ENCODE results near the gene LMF2.
A peak's percentile ranks its signal among the peaks of the same experiment; 100 is the strongest.
"Not testable (repeated sequence)": the region's sequence is repeated elsewhere in the genome, so short reads cannot be mapped to it uniquely, and the experiment has no call there.

Gene LMF2

DNA sequence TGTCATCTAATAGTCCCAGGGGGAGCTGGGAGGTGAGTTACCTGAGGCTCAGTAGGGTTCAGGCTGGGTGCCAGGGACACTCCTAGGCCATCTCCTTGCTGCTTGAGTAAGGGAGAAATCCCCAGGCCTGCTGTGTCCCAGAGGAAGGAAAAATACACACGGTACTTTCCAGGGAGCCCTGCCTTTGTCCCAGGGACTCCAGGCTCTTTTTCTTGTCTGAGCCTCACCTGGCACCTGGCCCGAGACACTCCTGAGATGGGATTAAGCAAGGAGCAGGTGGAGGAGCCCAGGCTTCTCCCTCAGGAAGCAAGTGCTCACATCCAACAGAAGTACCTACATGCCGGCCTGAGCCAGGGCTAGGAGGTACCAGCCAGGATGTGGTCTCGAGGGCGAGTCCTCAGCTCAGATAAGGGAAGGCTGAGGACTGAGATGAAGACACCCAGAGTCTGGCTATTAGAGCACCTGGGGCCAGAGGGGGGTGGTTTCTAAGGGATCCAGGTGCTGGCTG is 37.3 kb upstream of the LMF2 start:
- H3K36me3 ChIP-seq (ENCODE audit: control insufficient read depth in 1 of 2, insufficient read depth in 2 of 2, low read depth in 1 of 2, low read length in 2 of 2): no peaks in the 10 kb centered on the region
- WGBS: 87% methylated on average over 5 of the region's 5 CpGs
- no peak overlapping the region for H3K27ac ChIP-seq (ENCODE audit: low read length, poor library complexity, severe bottlenecking)
- H3K4me1 ChIP-seq (ENCODE audit: control insufficient read depth, insufficient read depth, low read depth, low read length): peaks cover 10% of the 10 kb centered on the region
- peaks cover 0 to 50% of the 10 kb centered on the region in 2 experiments for H3K27me3 ChIP-seq (ENCODE audit: control insufficient read depth in 1 of 2, insufficient read depth in 1 of 2, low read length in 2 of 2)
- H2BK12ac ChIP-seq (ENCODE audit: low read length in 2 of 2): peak overlapping the region; percentile 54 to 67
- peak overlapping the region in 1 of 2 experiments; percentile 37 for H3K18ac ChIP-seq (ENCODE audit: low read depth in 1 of 2, low read length in 2 of 2)
- H4K8ac ChIP-seq (ENCODE audit: low read length): peak overlapping the region; percentile 65
- H2BK15ac ChIP-seq (ENCODE audit: low read depth, poor library complexity, severe bottlenecking): peak overlapping the region; percentile 19
- no peak overlapping the region for H2BK120ac ChIP-seq (ENCODE audit: low read depth, low read length)
- peak overlapping the region in 1 of 2 experiments; percentile 65 for H3K4me3 ChIP-seq (ENCODE audit: insufficient read depth in 1 of 2, low read depth in 1 of 2, low read length in 2 of 2)
- peak overlapping the region in 1 of 2 experiments; percentile 2 for H3K23ac ChIP-seq (ENCODE audit: low read length in 2 of 2)
- no peak overlapping the region for H3K4me2 ChIP-seq (ENCODE audit: low read length, poor library complexity, severe bottlenecking)
- H2AFZ ChIP-seq (ENCODE audit: low read depth, low read length): no peak overlapping the region
- no peak for DNase-seq
- H2AK5ac ChIP-seq (ENCODE audit: low read length, severe bottlenecking): no peak overlapping the region
- no peak overlapping the region for H3K14ac ChIP-seq (ENCODE audit: low read length in 2 of 2)
- peak overlapping the region in 1 of 2 experiments; percentile 1 for H3K4ac ChIP-seq (ENCODE audit: low read depth in 1 of 2, low read length in 2 of 2)
- H3K79me1 ChIP-seq (replicated peaks; ENCODE audit: low read length, poor library complexity, severe bottlenecking): no peaks in the 10 kb centered on the region
- H2BK5ac ChIP-seq (ENCODE audit: low read depth, low read length, poor library complexity, severe bottlenecking): no peak overlapping the region
- H4K91ac ChIP-seq (ENCODE audit: low read length): peak overlapping the region; percentile 3
- no peaks in the 10 kb centered on the region for H3K9me3 ChIP-seq (ENCODE audit: control insufficient read depth, low read length)
- H3K9ac ChIP-seq (ENCODE audit: low read length): peak overlapping the region; percentile 76

DNA sequence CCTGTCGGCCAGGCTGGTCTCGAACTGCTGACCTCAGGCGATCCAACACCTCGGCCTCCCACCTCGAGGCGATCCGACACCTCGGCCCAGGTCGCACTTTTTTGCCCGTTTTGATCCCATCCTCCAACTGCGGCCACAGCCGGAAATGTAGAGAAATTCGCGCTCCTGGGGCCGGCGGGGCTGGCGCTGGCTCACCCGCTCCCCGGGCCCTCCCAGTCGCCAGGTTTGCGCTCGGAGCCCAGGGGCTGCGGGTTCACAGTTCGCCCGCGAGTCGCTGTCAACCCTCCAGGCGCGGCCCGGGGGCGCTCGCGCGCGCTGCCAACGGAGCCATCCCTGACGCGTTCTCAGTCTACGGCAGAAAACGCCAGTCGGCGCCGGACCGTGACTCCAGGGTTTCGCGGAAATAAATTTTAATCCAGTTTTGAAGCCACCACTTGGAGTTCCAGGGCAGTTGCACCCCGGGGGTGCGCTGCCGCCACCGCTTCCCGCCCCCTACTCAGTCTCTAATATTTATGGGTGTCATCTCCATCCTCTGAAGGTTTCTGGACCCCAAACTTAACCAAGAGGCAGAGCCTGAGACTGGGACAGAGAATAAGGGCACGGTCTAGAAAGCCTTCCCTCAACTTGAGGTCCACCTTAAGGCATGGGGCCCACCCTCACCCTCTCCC is 36.7 kb upstream of the LMF2 start:
- peak overlapping the region; percentile 88 for H2BK120ac ChIP-seq (ENCODE audit: low read depth, low read length)
- peak overlapping the region; percentile 78 for H3K18ac ChIP-seq (ENCODE audit: low read depth in 1 of 2, low read length in 2 of 2)
- no peak overlapping the region for H3K14ac ChIP-seq (ENCODE audit: low read length in 2 of 2)
- peak overlapping the region; percentile 19 for H2BK15ac ChIP-seq (ENCODE audit: low read depth, poor library complexity, severe bottlenecking)
- no peaks in the 10 kb centered on the region for H3K36me3 ChIP-seq (ENCODE audit: control insufficient read depth in 1 of 2, insufficient read depth in 2 of 2, low read depth in 1 of 2, low read length in 2 of 2)
- H3K4ac ChIP-seq (ENCODE audit: low read depth in 1 of 2, low read length in 2 of 2): peak overlapping the region in 1 of 2 experiments; percentile 1
- peak overlapping the region; percentile 80 for H4K91ac ChIP-seq (ENCODE audit: low read length)
- H3K79me1 ChIP-seq (replicated peaks; ENCODE audit: low read length, poor library complexity, severe bottlenecking): no peaks in the 10 kb centered on the region
- H3K9me3 ChIP-seq (ENCODE audit: control insufficient read depth, low read length): no peaks in the 10 kb centered on the region
- peak overlapping the region; percentile 51 to 67 for H2BK12ac ChIP-seq (ENCODE audit: low read length in 2 of 2)
- peak; percentile 73 for DNase-seq
- H2BK5ac ChIP-seq (ENCODE audit: low read depth, low read length, poor library complexity, severe bottlenecking): no peak overlapping the region
- peak overlapping the region; percentile 65 for H4K8ac ChIP-seq (ENCODE audit: low read length)
- peaks cover 0 to 44% of the 10 kb centered on the region in 2 experiments for H3K27me3 ChIP-seq (ENCODE audit: control insufficient read depth in 1 of 2, insufficient read depth in 1 of 2, low read length in 2 of 2)
- H2AFZ ChIP-seq (ENCODE audit: low read depth, low read length): peak overlapping the region; percentile 85
- peak overlapping the region; percentile 76 for H3K9ac ChIP-seq (ENCODE audit: low read length)
- no peak overlapping the region for H2AK5ac ChIP-seq (ENCODE audit: low read length, severe bottlenecking)
- 8% methylated on average over 51 of the region's 52 CpGs for WGBS
- peak overlapping the region in 1 of 2 experiments; percentile 65 for H3K4me3 ChIP-seq (ENCODE audit: insufficient read depth in 1 of 2, low read depth in 1 of 2, low read length in 2 of 2)
- H3K27ac ChIP-seq (ENCODE audit: low read length, poor library complexity, severe bottlenecking): no peak overlapping the region
- H3K23ac ChIP-seq (ENCODE audit: low read length in 2 of 2): peak overlapping the region in 1 of 2 experiments; percentile 59
- peaks cover 10% of the 10 kb centered on the region for H3K4me1 ChIP-seq (ENCODE audit: control insufficient read depth, insufficient read depth, low read depth, low read length)
- H3K4me2 ChIP-seq (ENCODE audit: low read length, poor library complexity, severe bottlenecking): peak overlapping the region; percentile 86

DNA sequence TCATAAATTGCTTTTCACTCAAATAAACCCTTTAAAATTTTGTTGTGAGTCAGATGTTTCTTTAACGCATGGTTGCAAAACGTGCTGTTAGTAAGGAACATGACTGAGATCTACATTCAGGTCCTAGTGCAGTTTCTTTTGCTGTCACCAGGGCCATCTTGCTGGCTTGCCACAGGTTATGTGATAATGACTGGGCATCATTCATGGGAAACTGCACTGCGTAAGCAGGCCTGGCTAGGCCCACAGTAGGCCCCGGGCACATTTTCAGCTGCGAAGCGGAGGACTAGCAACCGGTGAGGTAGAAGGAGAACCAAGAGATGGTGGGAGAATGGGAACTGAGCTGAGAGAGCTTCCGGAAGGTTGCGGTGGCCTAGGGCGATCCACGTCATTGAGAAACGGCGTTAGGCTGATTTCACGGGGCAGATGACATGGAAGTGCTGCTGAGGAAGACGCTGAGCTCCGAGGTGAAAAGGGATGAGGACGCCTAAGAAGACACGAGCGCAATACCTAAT is 35.0 kb upstream of the LMF2 start:
- 96% methylated on average over 19 of the region's 19 CpGs for WGBS
- no peak overlapping the region for H3K9ac ChIP-seq (ENCODE audit: low read length)
- peak overlapping the region; percentile 9 for H4K91ac ChIP-seq (ENCODE audit: low read length)
- H3K79me1 ChIP-seq (replicated peaks; ENCODE audit: low read length, poor library complexity, severe bottlenecking): no peaks in the 10 kb centered on the region
- H3K27ac ChIP-seq (ENCODE audit: low read length, poor library complexity, severe bottlenecking): no peak overlapping the region
- no peak overlapping the region for H2AFZ ChIP-seq (ENCODE audit: low read depth, low read length)
- no peak overlapping the region for H3K4ac ChIP-seq (ENCODE audit: low read depth in 1 of 2, low read length in 2 of 2)
- no peak overlapping the region for H3K4me3 ChIP-seq (ENCODE audit: insufficient read depth in 1 of 2, low read depth in 1 of 2, low read length in 2 of 2)
- peak overlapping the region; percentile 51 for H2BK12ac ChIP-seq (ENCODE audit: low read length in 2 of 2)
- no peak overlapping the region for H2BK5ac ChIP-seq (ENCODE audit: low read depth, low read length, poor library complexity, severe bottlenecking)
- no peak overlapping the region for H2AK5ac ChIP-seq (ENCODE audit: low read length, severe bottlenecking)
- H3K18ac ChIP-seq (ENCODE audit: low read depth in 1 of 2, low read length in 2 of 2): no peak overlapping the region
- H3K23ac ChIP-seq (ENCODE audit: low read length in 2 of 2): no peak overlapping the region
- H3K27me3 ChIP-seq (ENCODE audit: control insufficient read depth in 1 of 2, insufficient read depth in 1 of 2, low read length in 2 of 2): peaks cover 0 to 32% of the 10 kb centered on the region in 2 experiments
- H4K8ac ChIP-seq (ENCODE audit: low read length): no peak overlapping the region
- no peaks in the 10 kb centered on the region for H3K9me3 ChIP-seq (ENCODE audit: control insufficient read depth, low read length)
- peaks cover 12% of the 10 kb centered on the region for H3K4me1 ChIP-seq (ENCODE audit: control insufficient read depth, insufficient read depth, low read depth, low read length)
- H3K4me2 ChIP-seq (ENCODE audit: low read length, poor library complexity, severe bottlenecking): no peak overlapping the region
- H2BK15ac ChIP-seq (ENCODE audit: low read depth, poor library complexity, severe bottlenecking): no peak overlapping the region
- no peak for DNase-seq
- H2BK120ac ChIP-seq (ENCODE audit: low read depth, low read length): no peak overlapping the region
- no peaks in the 10 kb centered on the region for H3K36me3 ChIP-seq (ENCODE audit: control insufficient read depth in 1 of 2, insufficient read depth in 2 of 2, low read depth in 1 of 2, low read length in 2 of 2)
- no peak overlapping the region for H3K14ac ChIP-seq (ENCODE audit: low read length in 2 of 2)

DNA sequence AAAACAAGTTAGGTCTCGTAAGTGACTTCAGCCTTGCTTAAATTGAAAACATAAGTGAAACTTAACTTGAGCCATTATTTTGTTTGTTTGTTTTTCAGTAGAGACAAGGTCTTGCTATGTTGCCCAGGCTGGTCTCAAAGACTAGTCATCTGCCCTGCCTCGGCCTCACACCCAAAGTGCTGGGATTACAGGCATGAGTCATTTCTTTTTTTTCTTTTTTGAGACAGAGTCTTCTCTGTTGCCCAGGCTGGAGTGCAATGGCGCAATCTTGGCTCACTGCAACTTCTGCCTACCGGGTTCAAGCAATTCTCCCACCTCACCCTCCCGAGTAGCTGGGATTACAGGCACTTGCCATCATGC is 34.1 kb upstream of the LMF2 start:
- not testable (repeated sequence) for H3K14ac ChIP-seq (ENCODE audit: low read length in 2 of 2); H3K18ac ChIP-seq (ENCODE audit: low read depth in 1 of 2, low read length in 2 of 2); H4K91ac ChIP-seq (ENCODE audit: low read length); H3K4ac ChIP-seq (ENCODE audit: low read depth in 1 of 2, low read length in 2 of 2); H3K4me3 ChIP-seq (ENCODE audit: insufficient read depth in 1 of 2, low read depth in 1 of 2, low read length in 2 of 2); H3K27ac ChIP-seq (ENCODE audit: low read length, poor library complexity, severe bottlenecking); H3K4me2 ChIP-seq (ENCODE audit: low read length, poor library complexity, severe bottlenecking); H2BK120ac ChIP-seq (ENCODE audit: low read depth, low read length); H2BK15ac ChIP-seq (ENCODE audit: low read depth, poor library complexity, severe bottlenecking); H3K9me3 ChIP-seq (ENCODE audit: control insufficient read depth, low read length); H3K79me1 ChIP-seq (replicated peaks; ENCODE audit: low read length, poor library complexity, severe bottlenecking); H3K23ac ChIP-seq (ENCODE audit: low read length in 2 of 2); H3K36me3 ChIP-seq (ENCODE audit: control insufficient read depth in 1 of 2, insufficient read depth in 2 of 2, low read depth in 1 of 2, low read length in 2 of 2); H2BK12ac ChIP-seq (ENCODE audit: low read length in 2 of 2); H2AK5ac ChIP-seq (ENCODE audit: low read length, severe bottlenecking); H2BK5ac ChIP-seq (ENCODE audit: low read depth, low read length, poor library complexity, severe bottlenecking); H2AFZ ChIP-seq (ENCODE audit: low read depth, low read length); H4K8ac ChIP-seq (ENCODE audit: low read length)
- 39% methylated on average over 2 of the region's 5 CpGs for WGBS
- Histone ChIP-seq H3K4me1 (ENCODE audit: control insufficient read depth, insufficient read depth, low read depth, low read length) (peaks cover 12% of the 10 kb centered on the region), H3K27me3 (ENCODE audit: control insufficient read depth in 1 of 2, insufficient read depth in 1 of 2, low read length in 2 of 2) (peaks cover 0 to 24% of the 10 kb centered on the region in 2 experiments), H3K9ac (ENCODE audit: low read length) (peak overlapping the region; percentile 60)
- DNase-seq: peak; percentile 96

Measured in mesenchymal stem cell (in vitro differentiated cells and primary cell).